ENCODE data around the gene MRAP2.

DNA sequence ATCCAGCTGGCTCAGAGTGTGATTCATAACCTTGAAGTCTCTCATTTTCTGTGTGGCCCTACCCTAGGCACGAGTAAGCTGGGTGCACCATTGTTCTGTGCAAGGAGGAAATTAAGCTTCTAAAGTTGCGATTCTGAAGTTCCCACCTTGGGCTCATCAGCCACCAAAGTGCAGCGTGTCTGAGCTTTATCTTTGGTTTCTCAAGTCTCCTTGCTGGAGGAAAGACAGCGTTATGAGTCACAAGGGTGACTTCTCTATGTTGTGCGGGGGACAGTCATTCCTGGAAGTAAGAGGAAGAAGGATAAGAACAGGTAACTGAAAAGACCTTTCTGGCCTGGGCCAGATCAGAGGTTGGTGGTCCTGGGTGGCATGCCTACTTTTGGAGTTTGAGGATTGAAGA is 16.8 kb downstream of the MRAP2 start:
- TF ChIP-seq, protein P1, sequence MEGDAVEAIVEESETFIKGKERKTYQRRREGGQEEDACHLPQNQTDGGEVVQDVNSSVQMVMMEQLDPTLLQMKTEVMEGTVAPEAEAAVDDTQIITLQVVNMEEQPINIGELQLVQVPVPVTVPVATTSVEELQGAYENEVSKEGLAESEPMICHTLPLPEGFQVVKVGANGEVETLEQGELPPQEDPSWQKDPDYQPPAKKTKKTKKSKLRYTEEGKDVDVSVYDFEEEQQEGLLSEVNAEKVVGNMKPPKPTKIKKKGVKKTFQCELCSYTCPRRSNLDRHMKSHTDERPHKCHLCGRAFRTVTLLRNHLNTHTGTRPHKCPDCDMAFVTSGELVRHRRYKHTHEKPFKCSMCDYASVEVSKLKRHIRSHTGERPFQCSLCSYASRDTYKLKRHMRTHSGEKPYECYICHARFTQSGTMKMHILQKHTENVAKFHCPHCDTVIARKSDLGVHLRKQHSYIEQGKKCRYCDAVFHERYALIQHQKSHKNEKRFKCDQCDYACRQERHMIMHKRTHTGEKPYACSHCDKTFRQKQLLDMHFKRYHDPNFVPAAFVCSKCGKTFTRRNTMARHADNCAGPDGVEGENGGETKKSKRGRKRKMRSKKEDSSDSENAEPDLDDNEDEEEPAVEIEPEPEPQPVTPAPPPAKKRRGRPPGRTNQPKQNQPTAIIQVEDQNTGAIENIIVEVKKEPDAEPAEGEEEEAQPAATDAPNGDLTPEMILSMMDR (IDR thresholded peaks at IDR 0.05) = no peak
- no peak for TF ChIP-seq POLR2A (IDR thresholded peaks at IDR 0.05)

Data from uterus (tissue), 2 donors.